HG02623 (cell line): ENCODE measurements around the gene MARCHF11.

Experiments used
- ATAC-seq: cut with Tn5 transposase; IDR thresholded peaks from one replicate; pipeline ENCODE4 v1.9.1; 2021; ENCODE audit warnings: moderate library complexity; ENCODE audit not compliant: unreplicated experiment

MARCHF11 gene

DNA sequence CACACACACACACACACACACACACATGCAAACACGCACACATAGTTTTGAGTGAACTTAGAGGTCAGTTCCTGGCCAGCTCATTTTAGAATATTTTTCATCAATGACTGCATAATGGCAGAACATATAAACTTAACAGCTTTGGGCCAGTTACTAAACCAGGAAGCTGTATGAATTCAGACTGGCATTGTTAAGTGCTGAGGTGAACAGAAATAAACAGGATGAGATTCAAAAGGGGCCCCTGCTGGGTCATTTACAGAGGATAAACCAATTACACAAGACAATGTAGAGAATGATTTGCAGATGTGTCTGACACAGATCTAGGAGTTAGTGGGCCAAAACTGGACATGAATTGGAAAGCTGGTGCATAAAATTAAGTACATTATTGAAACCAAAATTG is 44.6 kb downstream of the MARCHF11 start:
- ATAC-seq: no peak

DNA sequence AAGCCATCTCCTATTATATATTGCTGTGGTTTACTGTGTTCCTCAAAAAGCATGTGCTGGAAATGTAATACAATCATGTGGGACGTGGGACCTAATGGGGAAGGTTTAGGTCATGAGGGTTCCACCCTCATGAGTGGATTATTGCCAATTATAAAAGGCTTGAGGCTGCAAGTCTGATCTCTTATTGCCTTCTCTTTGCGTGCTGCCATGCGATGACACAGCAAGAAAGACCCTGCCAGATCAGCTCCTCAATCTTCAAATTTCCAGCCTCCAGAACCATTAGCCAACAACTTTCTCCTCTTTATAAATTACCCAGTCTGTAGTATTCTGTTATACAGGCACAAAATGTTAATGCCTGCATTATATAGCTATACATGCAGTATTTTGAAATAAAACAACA is 45.4 kb downstream of the MARCHF11 start:
- no peak for ATAC-seq

DNA sequence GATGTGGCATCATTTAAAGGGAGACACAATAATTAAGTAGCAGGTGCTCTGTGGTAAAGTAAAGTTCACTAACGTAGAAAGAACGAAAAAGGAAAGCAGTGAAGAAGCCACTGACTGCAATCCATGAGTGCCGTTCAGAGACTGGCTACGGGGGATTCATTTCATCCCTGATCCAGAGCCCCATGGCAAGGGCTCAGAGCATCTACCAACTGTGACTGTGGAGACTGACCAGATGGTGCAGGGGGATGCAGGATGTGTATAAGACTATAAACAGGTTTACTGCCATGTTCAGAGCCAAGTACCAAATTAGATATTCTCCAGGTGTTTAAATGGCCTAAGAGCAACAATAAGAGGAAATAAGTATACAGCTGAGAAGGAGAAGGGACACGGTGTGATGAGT is 47.7 kb downstream of the MARCHF11 start:
- ATAC-seq: no peak

DNA sequence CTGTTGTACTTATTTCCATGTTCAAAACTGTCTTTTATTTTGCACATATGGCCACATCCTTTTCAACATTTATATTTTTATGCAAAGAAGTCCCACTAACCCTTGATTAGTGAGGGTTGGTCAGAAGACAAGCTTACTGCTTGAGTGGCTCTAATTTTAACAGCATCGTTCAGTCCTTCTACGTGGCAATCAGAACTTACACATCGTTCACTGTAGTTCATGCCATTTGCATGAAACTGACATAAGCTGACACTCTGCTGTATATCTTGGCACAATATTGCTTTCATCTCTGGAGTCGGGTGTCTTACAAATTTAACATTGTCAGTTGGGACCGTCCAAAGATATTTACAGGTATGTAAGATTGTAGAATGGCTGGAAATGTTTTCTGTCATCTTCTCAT is 50.6 kb downstream of the MARCHF11 start:
- no peak for ATAC-seq

DNA sequence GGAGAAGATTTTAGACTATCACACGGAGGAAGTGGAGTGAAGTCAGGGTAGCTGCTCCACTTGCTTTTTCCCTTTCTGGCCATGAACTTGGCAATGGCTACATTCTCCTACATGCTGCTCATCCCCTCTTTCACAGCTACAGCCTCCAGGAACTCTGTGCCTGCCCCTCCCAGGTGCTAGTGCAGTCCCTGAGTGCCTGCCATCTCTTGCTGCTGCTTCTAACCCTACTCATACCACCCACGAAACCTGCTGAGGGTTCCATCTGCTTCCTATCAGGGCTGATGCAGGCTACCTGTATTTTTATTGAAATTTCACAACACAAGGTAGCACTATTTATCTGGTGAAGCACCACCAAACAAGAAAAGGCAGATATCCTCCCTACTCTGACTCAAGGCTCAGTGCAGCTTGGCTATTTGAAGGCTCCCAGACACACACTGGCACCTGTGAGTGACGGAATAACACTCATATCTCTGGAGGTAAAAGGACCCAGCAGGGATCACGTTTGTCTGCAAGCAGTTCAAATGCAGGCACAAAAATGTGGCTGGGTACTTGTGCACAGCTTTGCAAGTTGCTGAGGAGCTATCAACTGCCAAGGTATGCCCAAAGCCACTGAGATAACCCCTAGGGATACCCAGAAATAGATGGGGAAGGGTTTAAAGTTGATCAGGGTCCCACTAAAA is 51.6 kb downstream of the MARCHF11 start:
- ATAC-seq: no peak

DNA sequence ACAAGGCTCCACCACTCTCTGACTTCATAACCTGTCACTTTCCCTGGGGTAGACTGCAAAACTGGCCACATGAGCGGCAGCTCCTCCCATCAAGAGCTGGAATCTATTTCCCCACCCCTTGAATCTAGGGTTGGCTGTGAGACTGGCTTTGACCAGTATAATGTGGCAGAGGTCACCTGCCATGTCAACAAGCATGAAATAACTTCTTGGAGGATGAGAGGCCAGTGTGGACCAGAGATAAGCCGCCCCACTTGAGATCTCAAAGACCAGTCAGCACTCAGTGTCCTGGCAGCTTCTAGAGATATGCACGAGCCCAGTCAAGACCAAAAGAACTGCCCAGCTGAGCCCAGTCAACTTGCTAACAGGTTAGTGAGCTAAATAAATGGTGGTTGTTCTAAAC is 59.0 kb downstream of the MARCHF11 start:
- no peak for ATAC-seq

DNA sequence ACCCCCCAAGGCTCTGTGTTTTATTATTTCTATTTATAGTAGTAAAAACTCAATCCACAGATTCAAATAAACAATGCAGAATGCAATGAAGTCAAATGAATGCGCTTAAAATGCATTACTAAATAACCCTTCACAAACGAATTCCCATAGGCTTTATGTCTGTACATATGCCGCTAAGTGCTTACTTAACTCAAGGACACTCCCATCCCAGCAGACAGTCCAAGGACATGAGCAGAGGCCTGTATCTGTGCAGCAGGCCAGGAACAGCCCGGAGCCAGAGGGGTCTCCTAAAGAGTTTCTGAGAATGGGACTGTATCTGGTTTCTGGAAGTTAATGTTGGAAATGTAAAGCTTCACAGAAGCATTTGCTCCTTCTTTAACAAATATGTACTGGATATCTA is 59.8 kb downstream of the MARCHF11 start:
- no peak for ATAC-seq

DNA sequence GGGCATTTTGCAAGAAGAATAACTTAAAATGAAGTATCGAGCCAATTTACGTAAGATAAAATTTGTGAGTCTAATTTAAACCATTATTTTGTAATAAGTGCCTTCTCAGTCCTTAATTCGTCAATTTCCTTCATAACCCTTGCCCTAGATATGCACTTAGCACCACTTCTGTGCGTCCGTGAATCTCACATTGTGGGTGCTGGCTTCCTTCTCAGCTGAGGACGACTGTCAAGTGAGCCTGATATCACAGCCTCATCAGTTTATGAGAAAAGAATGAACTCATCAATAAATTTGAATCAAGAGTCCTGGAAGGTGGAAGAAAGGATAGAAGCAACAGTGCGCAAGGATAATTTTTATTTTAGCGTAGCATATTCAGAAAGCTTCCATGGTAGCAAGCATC is 64.5 kb downstream of the MARCHF11 start:
- no peak for ATAC-seq

DNA sequence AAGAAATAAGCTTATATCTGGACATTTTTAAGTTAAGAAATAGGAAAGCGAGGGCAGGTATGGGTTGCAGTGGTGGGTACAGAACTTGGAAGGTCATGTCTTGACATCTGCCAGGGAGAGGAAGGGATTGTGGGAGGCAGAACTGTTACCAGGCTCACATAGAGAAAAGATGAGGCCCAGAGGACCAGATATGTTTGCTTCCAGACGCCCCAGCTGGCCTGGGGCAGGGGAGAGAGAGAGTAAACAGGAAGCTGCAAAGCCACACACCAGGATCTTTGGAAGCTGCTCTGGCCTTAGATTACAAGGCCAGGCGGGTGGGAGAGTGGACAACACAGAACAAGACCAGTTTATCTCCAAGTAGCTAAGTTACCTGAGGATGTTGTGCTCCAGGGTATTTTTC is 71.2 kb downstream of the MARCHF11 start:
- no peak for ATAC-seq

DNA sequence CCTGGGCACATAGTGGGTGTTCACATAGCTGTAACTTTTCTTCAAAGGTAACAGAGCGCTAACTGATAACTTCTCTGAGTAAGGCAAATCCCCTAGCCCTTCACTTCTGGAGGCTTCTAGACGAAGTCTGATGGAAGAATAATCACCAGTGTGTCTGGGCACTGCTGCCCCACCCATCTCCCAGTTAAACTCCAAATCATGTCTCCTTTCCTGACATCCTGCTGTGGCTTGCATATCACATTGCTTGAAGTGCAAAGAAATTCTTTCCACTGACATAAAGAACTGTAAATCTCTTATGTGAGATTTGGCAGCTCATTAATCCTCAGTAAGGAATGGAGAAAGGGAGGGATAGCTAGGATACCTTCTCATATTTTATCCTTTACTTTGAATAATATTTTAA is 74.6 kb downstream of the MARCHF11 start:
- ATAC-seq: no peak

DNA sequence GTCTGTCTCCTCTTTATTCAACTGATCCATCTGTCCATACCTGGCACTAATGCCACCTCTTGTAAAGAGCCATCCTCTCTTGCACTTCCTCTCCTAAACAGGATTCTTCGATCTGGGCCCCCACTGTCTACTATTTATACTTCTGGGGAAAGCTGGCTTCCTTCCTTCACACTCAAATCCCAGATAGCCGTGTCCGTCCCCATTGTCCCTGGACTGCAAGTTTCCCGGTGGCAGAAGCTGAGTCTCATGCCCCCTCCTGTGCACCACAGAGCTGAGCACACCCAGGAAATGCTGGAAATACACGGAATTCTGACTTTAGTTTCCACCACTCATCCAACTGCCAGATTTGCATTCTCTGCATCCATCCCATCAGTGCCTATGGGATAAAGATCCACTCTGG is 84.0 kb downstream of the MARCHF11 start:
- ATAC-seq: no peak

DNA sequence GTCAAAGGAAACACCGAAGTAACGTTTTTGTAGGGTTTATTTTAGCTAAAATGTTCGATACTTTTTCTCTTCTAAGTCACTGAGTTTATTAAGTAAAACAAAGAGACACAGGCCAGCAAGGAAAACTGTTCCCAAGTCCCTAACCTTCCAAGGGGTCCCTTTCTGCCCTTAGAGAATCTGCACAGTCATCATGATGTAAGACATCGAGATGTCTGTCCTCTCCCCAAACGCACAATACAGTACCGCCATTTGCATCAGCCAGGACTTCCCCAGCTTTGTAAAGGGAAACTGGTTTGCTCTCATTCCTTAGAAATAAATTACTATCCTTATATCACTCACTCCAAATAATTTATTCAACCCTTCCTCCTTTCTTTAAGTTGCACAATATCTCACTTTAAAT is 89.3 kb downstream of the MARCHF11 start:
- ATAC-seq: no peak

DNA sequence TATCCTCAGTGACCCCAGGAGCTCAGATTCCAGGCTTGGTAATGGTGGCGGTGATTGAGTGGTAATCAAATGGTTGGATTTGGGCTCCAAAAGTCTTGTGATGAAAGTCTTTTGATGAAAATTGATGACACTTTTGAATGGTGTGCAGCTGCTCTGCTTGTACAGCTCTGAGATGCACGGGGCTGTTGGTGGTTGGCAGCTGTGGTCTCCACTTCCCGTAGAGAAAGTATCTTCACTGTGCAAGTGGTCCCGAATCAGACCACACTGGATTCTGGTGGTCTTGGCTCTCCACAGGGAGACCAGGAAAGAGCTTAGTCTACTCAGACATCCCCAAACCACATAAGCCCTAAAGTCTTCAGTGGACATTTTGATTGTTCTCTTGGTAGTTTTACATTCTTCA is 96.6 kb downstream of the MARCHF11 start:
- no peak for ATAC-seq

DNA sequence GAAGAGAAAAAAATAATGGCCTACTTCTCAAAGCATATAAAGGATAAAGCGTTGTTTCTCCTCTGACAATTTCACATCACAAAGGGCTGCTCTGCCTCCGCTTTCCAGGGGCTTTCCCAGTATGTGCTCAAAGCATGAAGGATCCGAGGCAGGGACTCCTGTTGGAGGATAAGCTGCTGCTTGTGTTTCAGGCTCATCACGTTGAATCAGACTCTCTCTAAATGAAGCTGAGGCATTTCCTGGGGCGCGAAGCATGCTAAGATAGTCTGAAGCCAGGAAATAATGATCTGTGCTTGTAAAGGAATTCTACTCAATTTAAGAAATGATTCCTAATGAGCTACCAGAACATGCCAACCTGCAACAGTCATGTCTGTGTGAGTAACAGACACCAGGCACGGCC is 97.5 kb downstream of the MARCHF11 start:
- no peak for ATAC-seq

DNA sequence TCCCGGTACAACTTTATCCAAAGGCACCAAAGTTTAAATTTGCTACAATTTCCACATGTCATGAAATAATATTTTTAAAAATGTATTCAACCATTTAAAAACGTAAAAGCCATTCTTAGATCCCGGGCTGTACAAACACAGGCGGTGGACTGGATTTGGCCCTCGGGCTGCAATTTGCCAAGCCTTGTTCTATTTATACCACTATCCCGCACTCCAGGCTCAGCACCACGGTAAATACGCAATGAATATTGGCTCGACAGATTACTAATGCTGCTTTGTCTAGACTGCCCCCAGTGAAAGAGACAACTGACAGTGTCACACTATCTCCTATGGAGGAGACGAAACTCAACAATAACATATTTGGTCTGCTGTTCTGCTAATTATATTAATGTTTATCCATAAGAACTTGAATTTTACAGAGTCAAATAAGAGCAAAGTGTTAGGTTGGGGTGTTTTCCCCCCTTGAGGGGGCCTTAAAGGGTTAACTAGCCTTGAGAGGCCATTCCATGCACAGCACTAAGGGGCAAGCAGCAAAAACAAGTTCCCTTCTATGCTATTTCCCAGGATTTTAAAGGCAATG is 98.1 kb downstream of the MARCHF11 start:
- ATAC-seq: no peak

DNA sequence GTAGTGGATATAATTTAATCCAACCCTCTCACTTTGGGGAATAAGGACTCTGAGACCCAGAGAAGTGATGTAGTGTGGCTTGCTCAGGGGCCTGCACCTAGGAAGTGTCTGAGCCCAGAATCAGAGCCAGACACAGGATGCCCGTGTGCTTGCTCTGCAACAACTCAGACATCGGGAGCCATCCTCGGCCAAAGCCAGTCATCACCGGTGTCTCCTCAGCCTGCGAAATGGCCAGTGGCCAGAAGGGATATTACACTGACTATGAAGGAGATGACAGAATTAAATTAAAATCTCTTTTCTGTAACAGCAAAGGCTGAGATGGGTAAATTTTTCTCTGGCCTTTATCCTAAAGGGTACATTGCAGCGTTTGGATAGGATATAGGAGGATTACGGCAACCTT is 102.9 kb downstream of the MARCHF11 start:
- ATAC-seq: no peak

DNA sequence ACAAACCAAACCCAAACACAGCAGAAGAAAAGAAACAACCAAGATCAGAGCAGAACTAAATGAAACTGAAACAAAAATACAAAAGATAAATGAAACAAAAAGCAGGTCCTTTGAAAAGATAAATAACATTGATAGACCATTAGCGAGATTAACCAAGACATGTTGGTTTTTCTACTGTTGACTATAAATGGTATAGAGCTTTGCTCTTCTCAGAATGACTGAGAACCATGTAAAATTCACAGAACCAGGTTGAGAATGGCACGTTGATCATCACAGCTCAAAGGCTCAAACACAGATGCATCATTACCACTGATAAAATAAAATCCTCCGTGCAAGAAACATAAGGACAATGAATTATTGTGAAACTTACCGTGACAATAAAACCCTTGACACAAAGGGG is 105.2 kb downstream of the MARCHF11 start:
- no peak for ATAC-seq

DNA sequence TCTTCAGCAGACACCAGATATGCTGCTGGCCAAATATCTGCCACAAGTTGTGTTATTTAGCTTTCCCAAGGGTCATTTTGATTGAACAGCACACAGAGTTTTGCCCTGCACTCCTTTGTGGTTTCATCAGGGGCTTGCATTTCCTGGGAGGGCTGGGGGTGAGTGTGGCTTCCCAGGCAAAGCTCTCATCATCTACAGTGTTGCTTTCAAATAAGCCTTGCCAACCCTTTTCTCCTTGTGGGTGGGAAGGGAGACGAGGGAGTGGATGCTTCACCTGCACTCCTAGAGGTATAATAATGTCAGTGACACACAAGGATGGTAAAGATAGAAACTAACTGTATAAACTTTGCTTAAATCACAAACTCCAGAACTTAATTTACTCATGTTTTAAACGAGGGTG is 107.0 kb downstream of the MARCHF11 start:
- ATAC-seq: no peak

DNA sequence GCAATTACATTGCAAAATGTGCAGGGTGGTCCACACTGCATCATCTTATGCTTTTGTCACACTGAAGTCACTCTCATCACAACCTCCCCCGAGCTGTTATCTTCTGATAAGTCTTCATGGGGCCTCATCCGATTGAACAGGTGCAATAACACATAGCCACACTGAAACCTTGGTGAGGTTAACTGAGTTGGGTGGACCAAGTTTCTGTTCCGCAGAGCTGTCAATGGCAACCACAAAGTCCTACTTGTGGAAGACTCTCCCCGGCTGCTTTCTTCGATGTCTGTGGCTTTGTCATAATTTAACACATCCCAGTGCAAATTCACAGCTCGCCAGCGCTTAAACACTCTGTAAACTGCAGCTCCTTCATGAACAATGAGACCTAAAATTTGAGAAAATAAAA is 112.2 kb downstream of the MARCHF11 start:
- no peak for ATAC-seq

DNA sequence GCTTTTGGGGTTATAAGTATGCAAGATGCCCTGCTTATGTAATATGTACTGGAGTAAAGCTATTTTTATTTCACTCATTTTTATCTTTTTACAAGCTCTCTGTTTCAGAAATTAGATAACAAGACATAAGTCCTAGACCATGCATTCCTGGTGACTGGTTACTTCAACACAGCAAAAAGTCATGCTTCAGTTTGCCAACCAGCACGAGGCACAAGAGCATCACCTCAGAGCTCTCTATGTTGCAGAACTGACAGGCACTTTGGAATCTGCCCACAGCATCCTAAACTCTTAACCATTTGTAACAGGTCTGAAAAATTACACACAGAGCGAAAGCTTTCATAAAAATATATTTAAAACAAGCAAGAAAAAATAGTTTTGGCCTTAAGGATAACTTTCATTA is 112.8 kb downstream of the MARCHF11 start:
- ATAC-seq: no peak

DNA sequence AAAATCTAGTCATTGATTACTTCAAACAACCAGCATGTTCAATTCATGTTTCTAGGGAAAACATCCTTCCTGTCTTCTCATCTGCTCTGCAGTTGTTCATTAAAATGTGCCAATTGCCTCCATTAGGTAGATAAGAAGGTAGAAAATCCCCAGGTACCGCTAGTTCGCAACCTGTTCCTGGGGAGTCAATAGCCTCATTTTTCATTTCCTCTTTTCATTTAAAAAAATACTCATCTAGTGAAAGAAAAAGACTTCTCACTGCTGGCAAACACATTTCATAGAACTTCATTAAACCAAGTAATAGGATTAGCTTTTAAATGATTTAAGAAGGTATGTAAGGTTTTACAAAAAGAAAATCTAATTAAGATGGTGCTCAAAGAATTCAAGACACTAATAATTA is 113.3 kb downstream of the MARCHF11 start:
- ATAC-seq: no peak

DNA sequence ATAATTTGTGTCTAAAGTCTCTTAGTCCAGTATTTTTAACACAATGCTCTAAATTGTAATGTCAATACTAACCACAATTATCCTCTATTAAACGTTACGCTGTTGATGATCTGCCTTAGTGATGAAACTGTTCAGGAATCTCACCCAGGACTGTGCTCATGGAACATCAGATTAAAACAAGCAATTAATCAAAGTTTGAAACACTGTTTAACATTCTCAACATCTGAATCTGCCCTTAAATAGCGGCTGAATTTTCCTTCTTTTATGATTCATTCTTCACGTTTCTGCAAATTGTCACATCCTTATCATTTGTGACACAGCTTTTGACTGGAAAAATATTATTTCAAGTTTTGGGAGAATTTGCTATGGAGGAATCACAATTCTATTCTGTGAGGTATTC is 113.8 kb downstream of the MARCHF11 start:
- no peak for ATAC-seq
